GM18508 (cell line): Measurements from ENCODE around the gene TPCN2.

Source experiments
- ATAC-seq: cut with Tn5 transposase; IDR thresholded peaks from one replicate; pipeline ENCODE4 v1.9.1; 2021; ENCODE audit warnings: moderate number of reproducible peaks; ENCODE audit not compliant: insufficient read depth, unreplicated experiment

TPCN2 gene

DNA sequence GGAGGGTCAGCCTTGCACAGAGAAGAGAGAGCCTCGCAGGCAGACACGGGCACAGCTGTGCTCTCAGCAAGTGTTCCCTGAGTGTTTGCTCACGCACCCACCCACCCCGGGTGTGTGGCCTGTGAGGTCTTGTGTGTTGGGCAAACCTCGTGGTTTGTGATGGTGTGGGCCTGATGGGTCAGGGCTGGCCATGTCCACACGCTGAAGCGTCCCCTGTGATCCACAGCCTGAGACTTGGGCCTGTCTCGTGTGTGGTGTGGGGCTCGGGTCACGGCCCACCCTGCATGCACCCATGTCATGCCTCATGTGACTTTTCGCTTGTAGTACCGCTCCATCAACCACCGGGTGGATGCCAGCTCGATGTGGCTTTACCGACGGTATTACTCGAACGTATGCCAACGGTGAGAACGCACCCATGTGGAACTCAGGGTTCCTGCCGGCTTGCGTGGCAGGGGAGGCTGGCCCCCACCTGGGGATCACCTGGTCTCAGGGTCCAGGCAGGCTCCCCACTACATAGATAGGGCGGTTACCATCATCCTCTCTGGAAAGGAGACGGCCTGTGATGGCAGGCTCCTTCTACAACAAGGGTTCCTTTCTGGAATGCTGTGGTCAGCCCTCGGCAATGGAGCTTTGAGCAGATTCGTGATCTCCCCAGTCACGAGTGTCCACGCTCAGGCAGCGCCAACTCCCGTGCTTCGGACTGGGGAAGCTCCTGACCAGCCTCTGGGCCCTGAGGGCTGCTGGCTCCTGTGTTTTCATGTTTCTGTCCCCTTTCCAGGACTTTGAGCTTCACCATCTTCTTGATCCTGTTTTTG, 5.9 kb downstream of the TPCN2 start:
- ATAC-seq = no peak

DNA sequence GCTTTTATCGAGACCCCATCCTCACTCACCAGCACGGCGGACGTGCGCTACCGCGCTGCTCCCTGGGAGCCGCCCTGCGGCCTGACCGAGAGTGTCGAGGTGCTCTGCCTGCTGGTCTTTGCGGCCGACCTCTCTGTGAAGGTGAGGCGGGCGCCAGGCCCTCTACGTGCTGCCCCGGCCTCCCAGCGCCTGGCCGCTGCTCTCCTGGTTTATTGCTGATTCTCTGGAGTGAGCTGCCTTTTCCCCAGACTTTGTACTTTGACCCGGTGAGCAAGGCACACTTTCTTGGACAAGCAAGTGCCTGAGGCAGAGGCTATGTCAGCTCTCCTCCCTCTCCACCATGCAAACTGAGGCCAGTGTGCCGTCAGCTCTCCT, 6.5 kb downstream of the TPCN2 start:
- no peak for ATAC-seq

DNA sequence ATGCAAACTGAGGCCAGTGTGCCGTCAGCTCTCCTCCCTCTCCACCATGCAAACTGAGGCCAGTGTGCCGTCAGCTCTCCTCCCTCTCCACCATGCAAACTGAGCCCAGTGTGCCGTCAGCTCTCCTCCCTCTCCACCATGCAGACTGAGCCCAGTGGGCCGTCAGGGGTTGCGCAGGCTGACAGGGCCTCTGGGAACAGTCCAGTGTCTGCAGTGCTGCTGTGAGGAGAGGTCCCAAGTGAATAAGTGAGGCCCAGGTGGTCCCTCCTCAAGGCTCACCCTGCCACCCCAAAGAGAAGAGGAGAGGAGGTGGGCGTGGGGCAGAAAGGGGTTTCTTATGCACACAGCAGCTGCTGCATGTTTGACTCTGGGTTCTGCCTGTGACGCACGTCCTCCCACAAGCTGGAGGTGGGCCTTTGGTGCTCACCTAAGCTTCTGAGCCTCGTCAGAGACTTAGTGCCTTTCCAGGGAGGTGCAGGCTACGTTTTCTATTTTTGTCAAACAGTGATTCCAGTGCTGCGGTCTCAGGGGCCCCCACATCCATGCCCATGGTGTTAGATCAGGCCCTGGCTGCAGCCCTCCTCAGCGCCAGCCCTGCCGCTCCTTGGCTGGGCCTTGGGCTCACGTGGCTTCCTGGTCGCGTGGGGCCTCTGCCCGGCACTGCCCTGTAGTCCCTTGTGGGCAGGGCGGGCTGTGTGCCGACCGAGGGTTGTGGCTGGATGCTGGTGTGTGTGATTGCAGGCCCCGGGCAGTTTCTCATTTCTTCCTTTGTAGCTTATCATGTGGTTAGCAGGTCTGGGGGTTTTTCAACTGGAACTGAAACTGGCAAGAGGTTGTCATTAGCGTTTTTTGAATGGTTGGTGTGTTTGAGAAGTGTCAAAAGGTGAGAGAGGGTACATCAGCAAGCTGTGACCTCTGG, 7.1 kb downstream of the TPCN2 start:
- peak; percentile 41 for ATAC-seq

DNA sequence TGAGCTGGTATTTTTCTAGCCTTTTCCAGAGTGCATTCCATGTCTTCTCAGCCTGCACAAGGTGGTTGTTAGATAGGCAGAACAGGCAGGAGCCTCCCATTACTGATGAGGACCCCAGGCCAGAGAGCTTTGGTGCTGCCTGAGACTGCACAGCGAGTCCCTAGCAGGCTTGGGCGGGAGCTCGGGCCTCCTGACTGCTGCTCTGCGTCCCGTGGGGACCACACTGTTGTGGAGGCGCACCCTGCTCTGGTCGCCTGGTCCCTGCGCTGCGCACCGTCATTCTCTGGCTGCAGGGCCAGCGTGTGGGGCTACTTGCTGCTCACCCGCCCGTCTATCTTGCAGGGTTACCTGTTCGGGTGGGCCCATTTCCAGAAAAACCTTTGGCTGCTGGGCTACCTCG, 8.5 kb downstream of the TPCN2 start:
- no peak for ATAC-seq

DNA sequence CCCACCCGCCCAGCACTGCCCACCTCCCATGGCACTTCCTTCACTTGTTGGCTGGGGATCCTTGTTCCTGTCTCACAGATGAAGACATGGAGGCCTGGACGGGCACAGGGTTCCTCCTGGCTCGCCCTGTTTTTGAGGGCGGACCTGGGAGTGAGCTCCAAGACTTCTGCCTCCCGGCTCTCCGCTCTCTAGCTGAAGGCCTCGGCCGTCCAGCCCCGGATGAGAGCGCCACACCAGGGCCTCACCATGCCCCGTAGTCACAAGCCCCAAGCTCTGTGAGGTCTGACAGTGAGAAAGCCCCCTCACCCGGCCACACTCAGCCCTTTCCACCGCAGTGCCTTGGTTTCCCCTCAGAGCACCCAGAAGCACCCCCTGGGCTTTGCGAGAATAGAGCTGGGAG, 9.1 kb downstream of the TPCN2 start:
- no peak for ATAC-seq

DNA sequence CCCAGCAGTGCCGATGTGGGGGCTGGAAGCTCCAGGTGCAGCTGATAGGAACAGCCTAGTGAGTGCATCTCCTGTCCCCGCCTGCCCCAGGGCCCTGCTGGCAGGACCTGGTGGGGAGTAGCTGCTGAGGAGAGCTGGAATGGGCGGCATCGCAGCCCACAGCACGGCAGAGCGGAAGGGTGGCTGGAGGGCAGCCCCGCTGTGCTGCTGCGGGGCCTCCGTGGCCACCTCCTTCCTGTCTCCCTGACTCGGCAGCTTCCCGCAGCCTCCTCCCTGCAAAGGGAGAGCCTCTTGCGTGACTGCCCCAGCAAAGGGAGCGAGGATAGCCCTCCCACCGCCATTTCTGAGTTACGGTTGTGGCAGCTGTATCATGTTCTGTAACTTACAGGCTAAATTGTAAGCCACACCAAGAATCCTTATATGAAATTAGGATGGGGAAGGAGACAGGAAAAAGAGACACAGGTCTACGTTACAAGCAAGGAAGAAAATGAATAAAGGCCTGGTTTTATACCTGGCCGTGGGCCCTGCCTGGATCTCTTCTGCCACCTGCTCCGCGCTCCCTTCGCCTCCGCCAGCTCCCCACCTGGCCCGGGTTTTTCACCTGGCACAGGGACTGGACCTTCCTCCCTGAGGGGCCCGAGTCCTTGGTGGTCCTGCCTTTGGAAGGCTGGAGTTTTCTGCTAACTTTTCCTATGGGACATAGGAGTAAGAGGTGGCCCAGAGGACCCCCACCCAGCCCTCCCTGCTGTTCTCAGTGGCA, 10.0 kb downstream of the TPCN2 start:
- no peak for ATAC-seq

DNA sequence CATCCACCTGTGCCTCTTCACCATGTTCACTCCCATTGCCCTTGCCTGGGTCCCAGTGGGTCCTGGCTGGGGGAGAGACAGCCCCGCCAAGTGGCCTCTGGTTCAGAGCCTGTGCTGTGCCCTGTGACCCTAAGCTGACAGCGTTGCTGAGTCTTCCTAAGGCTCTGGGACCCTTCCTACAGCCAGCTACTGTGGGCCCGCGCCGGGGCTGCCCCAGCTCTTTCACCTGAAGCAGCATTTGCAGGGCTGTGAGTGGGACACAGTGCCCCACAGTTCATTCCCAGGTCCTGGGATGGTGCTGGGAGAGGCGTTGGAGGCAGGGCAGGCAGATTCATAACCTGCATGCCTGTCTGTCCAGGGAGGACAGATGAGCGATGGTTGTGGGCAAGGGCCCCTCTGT, 10.7 kb downstream of the TPCN2 start:
- no peak for ATAC-seq

DNA sequence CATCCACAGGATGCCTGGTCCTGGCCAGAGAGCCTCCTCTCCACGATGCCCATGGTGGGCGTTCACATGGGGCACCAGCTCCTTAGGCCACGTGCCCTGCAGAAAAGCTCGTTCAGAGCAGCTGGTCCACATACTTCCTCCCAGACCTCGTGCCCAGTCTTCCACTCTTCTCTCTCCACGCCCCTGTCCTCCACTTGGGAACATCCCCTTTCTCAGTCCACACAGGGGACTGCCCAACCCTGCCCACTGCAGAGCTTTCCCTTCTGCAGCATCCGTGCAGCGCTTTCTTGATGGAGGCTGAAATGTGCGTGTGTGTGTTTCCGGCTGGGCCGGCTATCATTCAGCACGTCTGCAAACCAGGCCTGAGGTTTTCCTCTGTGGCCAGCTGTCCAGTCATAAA, 11.3 kb downstream of the TPCN2 start:
- ATAC-seq = no peak

DNA sequence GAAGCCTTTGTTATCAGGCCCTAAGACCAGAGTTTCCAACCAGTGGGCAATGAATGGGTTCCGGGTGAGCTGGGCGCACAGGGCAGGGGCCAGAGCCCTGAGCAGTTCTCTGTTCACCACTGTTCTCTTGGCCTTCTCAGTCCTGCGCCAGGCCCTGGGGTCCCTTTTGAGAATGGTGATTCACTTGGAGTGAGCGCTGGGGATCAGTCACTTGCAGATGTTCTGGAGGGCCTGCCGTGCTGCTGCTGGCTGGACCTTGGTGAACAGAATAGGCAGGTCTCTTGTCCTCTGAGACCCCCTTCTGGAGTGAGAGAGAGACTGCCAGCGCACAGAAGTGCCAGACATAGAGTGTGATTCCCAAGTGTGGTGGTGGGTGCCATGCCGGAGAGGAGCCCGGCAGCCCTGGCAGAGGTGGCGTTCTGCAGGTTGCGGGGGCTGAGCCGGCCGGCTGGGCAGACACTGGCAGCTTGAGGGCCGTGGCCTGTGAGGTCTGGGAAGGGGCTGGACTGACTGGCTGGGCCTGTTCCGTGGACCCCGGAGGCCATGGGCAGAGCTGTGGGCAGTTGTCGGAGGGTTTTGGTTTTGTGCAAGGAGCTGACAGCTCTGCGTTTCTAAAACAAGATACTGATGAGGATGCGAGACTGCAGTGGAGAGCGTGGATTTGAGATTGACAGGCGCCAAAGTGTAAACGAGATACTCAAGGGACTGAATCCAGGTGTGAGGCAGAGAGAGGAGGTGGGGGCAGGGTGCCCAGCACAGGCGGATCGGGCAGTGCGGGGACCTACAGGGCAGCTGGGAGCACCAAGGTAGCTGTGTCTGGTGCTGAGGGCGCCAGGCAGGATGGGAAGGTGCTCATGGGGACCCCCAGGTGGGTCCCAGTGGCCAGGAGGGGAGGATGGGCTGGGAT, 12.3 kb downstream of the TPCN2 start:
- ATAC-seq = no peak

DNA sequence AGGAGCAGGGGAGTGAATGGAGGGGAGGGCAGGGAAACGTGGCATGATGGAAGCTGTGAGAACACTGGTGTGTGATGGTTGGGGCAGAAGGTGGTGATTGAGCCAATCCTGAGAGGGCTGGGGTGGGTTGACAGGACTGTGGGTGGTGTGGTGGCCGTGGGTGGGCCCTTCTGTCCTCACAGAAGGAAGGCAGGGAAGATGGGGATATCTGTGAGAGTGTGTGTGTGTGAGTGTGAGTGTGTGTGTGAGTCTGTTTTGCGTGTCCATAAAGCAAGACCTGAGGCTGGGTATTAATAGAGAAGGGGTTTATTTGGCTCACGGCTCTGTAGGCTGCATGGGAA, 13.0 kb downstream of the TPCN2 start:
- no peak for ATAC-seq

DNA sequence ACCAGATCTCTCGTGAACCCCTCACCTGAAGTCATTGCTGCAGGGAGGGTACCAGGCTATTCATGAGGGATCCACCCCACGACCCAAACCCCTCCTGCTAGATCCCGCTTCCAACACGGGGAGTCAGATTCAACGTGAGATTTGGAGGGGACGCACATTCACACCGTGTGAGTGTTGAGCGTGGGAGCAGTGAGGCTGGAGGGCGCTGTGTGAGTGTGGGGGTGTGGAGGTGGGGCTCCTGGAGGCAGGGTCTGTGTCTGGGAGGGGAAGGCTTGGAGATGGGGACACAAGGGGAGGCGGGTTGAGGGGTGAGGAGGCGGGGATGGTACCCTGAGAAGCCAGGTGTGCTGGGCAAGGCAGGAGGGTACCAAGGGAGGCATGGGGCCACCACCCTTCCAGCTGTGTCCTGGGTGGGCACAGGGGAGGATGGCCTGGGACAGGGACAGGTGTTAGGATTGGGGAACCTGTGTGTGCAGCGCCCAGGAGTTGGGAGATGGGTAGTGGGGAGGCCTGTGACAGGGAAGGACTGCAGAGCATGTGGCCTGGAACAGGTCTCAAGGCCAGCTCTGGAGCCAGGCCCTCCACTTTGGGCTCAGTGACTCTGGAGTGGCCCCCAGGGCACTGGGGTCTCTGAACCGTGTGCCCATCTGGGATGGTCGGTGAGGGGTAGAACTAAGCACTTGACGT, 13.6 kb downstream of the TPCN2 start:
- no peak for ATAC-seq

DNA sequence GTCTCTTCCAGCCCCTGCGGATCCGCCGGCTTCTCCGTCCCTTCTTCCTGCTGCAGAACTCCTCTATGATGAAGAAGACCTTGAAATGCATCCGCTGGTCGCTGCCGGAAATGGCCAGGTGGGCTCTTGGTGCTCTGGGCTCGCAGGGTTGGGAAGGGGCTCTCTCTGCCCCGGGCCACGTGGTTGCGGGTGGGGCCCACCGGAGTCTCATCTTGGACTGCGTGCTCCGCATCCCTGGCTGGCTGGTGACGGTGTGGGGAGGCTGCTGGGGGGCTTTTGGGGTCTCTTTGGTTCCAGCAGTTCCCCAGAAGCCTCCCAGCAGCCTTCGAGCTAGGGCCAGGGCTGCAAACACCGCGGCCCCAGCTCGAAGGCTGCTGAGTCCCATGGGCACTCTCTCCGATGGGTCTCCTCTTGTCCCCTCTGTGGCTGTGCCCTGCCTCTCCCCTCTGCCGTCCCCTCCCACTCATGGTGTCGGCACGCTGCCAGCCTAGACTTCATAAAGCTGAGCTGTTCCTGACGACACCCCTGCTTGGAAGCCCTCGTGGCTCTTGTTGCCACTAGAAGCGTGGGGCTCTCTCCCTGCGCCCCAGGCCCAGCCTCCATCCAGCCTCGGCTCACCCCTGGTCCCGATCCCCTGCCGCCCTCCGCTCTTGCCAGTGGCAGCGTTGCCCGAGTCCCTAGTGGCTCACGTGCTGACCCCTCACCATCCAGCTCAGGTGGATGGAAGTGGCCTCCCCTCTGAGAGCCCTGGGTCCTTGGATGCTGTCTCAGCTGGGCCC, 14.3 kb downstream of the TPCN2 start:
- ATAC-seq = no peak

DNA sequence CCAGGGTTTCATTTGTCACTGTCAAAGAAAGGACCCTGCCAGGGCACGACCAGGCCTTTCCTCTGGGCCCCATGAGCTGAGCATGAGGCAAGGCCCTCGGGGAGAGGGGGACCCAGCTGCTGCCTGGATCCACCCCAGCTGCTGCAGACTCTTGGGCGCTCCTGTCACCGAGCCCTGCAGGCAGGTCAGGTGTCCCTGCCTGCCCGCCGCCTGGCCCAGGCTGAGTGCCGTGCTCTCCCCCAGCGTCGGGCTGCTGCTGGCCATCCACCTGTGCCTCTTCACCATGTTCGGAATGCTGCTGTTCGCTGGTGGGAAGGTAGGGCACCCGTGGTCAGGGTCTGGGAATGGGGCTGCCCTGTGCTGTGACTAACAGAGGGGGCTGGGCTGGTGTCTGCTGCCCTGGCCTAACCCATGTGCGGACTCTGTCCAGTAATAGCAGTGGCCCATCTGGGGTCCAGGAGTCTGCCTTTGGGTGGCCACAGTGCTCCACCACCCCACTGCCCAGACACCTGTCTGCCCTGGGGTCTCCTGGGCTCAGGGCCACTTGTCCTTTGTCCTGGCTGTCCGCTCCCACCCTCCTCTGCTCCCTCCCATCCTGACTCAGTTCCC, 15.0 kb downstream of the TPCN2 start:
- no peak for ATAC-seq

DNA sequence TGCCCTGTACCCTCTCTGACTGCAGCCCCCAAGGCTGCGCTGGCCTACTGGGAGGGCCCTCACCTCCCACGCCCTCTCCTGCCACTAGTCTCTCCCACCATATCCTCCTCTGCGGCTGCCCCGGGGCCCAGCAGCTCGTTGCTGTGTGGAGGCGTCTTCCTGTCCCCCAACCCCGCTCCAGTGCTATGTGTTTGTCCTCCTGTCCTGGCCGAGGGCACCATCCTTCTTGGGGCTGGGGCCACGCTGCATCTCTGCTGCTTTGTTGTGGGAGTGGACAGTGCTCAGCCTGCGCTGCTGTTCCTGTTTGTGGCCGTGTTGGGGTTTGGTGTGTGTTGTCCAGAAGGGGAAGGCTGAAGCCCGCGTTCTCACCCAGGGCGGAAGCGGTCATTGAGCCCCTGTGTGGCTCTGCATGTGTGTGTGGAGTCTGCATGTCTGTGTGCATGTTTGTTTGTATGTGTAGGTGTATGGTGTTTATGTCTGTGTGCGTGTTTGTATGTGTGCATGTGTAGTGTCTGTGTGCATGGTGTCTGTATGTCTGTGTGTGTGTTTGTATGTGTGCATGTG, 15.7 kb downstream of the TPCN2 start:
- ATAC-seq = no peak

DNA sequence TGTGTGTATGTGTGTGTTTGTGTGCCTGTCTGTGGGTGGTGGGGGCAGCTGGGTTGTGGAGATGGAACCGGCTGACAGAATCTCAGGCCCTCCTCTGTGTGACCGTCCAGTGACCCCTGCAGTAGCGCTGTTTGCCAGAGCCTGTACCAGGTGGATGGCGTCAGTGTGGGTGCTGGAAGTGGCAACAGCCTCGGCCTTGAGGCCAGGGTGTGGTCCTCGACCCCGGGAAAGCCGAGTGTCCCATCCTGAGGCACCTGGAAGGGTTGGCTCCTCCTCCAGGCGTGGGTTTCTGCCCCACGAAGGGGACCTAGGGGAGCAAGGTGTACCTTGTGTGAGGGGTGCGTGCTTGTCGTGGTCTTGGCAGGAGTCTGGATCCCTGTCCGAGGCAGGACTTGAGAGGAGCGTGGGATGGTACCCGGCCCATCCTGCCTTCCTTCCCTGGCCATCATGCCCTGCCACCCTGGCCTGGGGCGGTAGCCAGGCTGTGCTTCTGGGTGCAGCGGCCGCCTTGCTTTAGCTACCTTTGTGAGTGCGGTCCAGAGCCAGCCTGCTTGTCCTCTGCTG, 16.5 kb downstream of the TPCN2 start:
- ATAC-seq = no peak

DNA sequence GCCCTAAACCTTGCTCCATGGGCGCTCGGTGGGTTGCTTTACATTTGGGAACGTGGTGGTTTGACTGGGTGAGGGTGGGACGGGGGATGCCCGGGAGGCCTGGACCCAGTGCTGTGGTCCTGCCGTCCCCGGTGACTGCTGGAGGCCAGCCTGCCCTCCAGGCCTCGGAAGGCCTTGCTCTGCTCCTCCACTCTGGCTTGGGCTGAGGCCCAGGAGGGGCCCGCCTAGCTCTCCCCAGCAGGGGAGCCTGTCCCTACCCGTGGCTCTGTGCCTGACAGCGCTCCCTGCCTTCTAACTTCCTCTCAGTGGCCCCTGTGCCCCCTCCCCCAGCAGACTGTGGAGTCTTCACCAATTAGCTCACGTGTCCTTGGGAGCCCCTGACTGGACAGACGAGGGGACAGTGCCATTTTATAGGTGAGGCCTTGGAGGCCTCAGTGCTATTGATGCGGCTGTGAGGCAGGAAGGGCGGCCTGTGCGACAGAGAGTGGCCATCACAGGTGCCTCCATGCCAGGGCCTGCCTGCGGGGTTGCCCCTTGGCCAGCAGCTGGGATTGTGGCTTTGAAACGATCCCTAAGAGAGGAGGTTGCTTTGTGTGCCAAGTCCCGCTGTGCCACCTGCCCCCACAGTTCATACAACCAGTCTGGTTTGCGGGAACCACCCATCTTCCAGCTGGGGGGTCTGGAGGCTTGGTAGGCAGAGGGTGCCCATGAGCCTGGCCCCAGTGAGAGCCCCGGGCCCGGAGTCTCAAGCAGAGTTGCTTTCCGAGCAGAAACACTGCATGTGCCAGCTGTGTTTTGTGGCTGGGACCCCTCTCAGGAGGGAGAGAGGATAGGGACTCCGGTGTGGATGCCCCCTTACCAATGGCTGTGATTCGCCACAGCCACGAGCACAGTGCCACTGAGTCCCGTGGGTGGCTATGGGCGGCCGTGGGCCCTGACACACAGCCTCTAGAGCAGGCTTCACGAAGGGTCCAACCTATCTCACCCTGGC, 17.7 kb downstream of the TPCN2 start:
- no peak for ATAC-seq
